NOMO-1 (cell line): Measurements from ENCODE around the gene DUSP18.
"Not testable (repeated sequence)": the region's sequence is repeated elsewhere in the genome, so short reads cannot be mapped to it uniquely, and the experiment has no call there.

Experiments used
- DNase-seq, 2 experiments: peaks; one replicate each; lab custom pipeline; 2025; ENCODE audit not compliant: unreplicated experiment in 2 of 2; lab: John Stamatoyannopoulos, UW

DUSP18 gene

GRCh38 chr22:30679895-30680690 lies 12.4 kb upstream of the DUSP18 start:
- DNase-seq = not testable (repeated sequence)

GRCh38 chr22:30676565-30676964 lies 8.9 kb upstream of the DUSP18 start:
- DNase-seq = not testable (repeated sequence)

- DNase-seq = no peak
Observed at GRCh38 chr22:30675436-30675835, 7.8 kb upstream of the DUSP18 start.

GRCh38 chr22:30674482-30674881 lies 6.8 kb upstream of the DUSP18 start:
- DNase-seq = no peak

GRCh38 chr22:30673136-30673535 lies 5.5 kb upstream of the DUSP18 start:
- no peak for DNase-seq

GRCh38 chr22:30671071-30671470 lies 3.4 kb upstream of the DUSP18 start:
- DNase-seq = no peak

GRCh38 chr22:30668386-30668710 lies 673 bp upstream of the DUSP18 start:
- DNase-seq = no peak

GRCh38 chr22:30667107-30667493 lies 575 bp downstream of the DUSP18 start:
- peak in 1 of 2 experiments; percentile 36 for DNase-seq

- no peak for DNase-seq
Observed at GRCh38 chr22:30665786-30666185, 1.9 kb downstream of the DUSP18 start.

GRCh38 chr22:30665266-30665665 lies 2.4 kb downstream of the DUSP18 start:
- DNase-seq = no peak

- DNase-seq = no peak
Observed at GRCh38 chr22:30664798-30665197, 2.9 kb downstream of the DUSP18 start.

GRCh38 chr22:30662040-30662439 lies 5.6 kb downstream of the DUSP18 start:
- DNase-seq = no peak

GRCh38 chr22:30655532-30655931 lies 12.1 kb downstream of the DUSP18 start:
- no peak for DNase-seq

GRCh38 chr22:30654361-30654760 lies 13.3 kb downstream of the DUSP18 start:
- DNase-seq = no peak

- DNase-seq = no peak
Observed at GRCh38 chr22:30652852-30653251, 14.8 kb downstream of the DUSP18 start.

- no peak for DNase-seq
Observed at GRCh38 chr22:30650508-30651116, 17.1 kb downstream of the DUSP18 start.

- peak; percentile 89 to 90 for DNase-seq
Observed at GRCh38 chr22:30649430-30650007, 18.2 kb downstream of the DUSP18 start.

- DNase-seq = no peak
Observed at GRCh38 chr22:30648825-30649224, 18.9 kb downstream of the DUSP18 start.

- DNase-seq = no peak
Observed at GRCh38 chr22:30647536-30647935, 20.1 kb downstream of the DUSP18 start.

GRCh38 chr22:30646518-30647160 lies 21.0 kb downstream of the DUSP18 start:
- DNase-seq = no peak

- DNase-seq = no peak
Observed at GRCh38 chr22:30643055-30643875, 24.4 kb downstream of the DUSP18 start.
